ENCODE results near the gene METTL5.

GRCh38 chr2:169771612-169772011 lies 53.1 kb downstream of the METTL5 start:
- TF ChIP-seq CTCF (IDR thresholded peaks at IDR 0.05) (no peak), POLR2A (IDR thresholded peaks at IDR 0.05) (no peak)

All from esophagus squamous epithelium (tissue), 4 donors.